CD14-positive monocyte (primary cell): ENCODE results near the gene HSPB9. TPM values are rescaled to one million over a fixed set of nuclear protein-coding genes. Genes with fewer than 3 reads are reported as not detected.
A peak's percentile ranks its signal among the peaks of the same experiment; 100 is the strongest.

Experiments used
- DNase-seq, 3 donors: peaks; one replicate each; pipeline ENCODE4 v3.0.0-alpha.2; 2011 to 2022
- H2AFZ ChIP-seq: 2 replicates; pipeline ENCODE4 v1.6.0; 2012; ENCODE audit warnings: mild to moderate bottlenecking, low read depth, low read length, inconsistent platforms; ENCODE audit not compliant: insufficient read depth, poor library complexity, severe bottlenecking
- H3K27ac ChIP-seq, 2 donors: 1 replicate in 1 of 2; 2 replicates in 1 of 2; pipeline ENCODE4 v1.5.1; 2012 to 2013; ENCODE audit warnings: low read length in 2 of 2, control low read depth in 1 of 2, inconsistent platforms in 1 of 2, low read depth in 1 of 2, mild to moderate bottlenecking in 1 of 2
- H3K27me3 ChIP-seq, 2 donors: one replicate each; pipeline versions ENCODE4 v1.6.0 to v1.6.1; 2011 to 2013; ENCODE audit warnings: low read length in 2 of 2; ENCODE audit not compliant: control insufficient read depth in 2 of 2, insufficient read depth in 2 of 2
- H3K36me3 ChIP-seq, 2 donors: replicated peaks in 1 of 2; 1 replicate in 1 of 2; 2 replicates in 1 of 2; pipeline versions ENCODE4 v1.5.1 to v1.6.1; 2012 to 2013; ENCODE audit warnings: low read length in 2 of 2, control low read depth in 1 of 2, inconsistent platforms in 1 of 2, mild to moderate bottlenecking in 1 of 2; ENCODE audit not compliant: insufficient read depth in 2 of 2, control insufficient read depth in 1 of 2
- H3K4me1 ChIP-seq, 2 donors: 1 replicate in 1 of 2; 2 replicates in 1 of 2; pipeline versions ENCODE4 v1.5.1 to v1.6.1; 2012 to 2013; ENCODE audit warnings: low read length in 2 of 2, control low read depth in 1 of 2, inconsistent platforms in 1 of 2, mild to moderate bottlenecking in 1 of 2, moderate library complexity in 1 of 2; ENCODE audit not compliant: insufficient read depth in 2 of 2, control insufficient read depth in 1 of 2
- H3K4me2 ChIP-seq: replicated peaks from 2 replicates; pipeline ENCODE3; 2012; ENCODE audit warnings: low read length, moderate library complexity, mild to moderate bottlenecking; ENCODE audit not compliant: poor library complexity, severe bottlenecking; ENCODE audit errors: extremely low read depth
- H3K4me3 ChIP-seq, 3 experiments: fragments of 200-600 bp in 1 of 3; sonication (generic) in 1 of 3; replicated peaks in 1 of 3; 1 replicate in 2 of 3; 2 replicates in 1 of 3; pipeline ENCODE4 v1.5.1; 2011 to 2013; ENCODE audit warnings: low read length in 3 of 3, mild to moderate bottlenecking in 3 of 3, control low read depth in 2 of 3, low read depth in 2 of 3, inconsistent platforms in 1 of 3, moderate library complexity in 1 of 3
- H3K79me2 ChIP-seq: 2 replicates; pipeline ENCODE4 v1.6.0; 2012; ENCODE audit warnings: mild to moderate bottlenecking, control low read depth, inconsistent platforms, low read length, moderate library complexity; ENCODE audit not compliant: insufficient read depth
- H3K9ac ChIP-seq: 2 replicates; pipeline ENCODE4 v1.6.0; 2017; ENCODE audit warnings: low read length, mild to moderate bottlenecking; ENCODE audit not compliant: insufficient read depth, poor library complexity, severe bottlenecking
- H3K9me3 ChIP-seq, 2 donors: replicated peaks in 1 of 2; 1 replicate in 1 of 2; 2 replicates in 1 of 2; pipeline versions ENCODE4 v1.5.1 to v1.6.1; 2012 to 2013; ENCODE audit warnings: low read length in 2 of 2, control low read depth in 1 of 2; ENCODE audit not compliant: control insufficient read depth in 1 of 2, insufficient read depth in 1 of 2
- H4K20me1 ChIP-seq: 2 replicates; pipeline ENCODE4 v1.6.0; 2012; ENCODE audit warnings: mild to moderate bottlenecking, low read length, control low read depth, moderate library complexity; ENCODE audit not compliant: insufficient read depth
- H3K27ac Mint-ChIP-seq, 7 donors: one replicate each; pipeline ENCODE4 v1.8.0; 2020; ENCODE audit warnings: mild to moderate bottlenecking in 7 of 7, mixed read lengths in 7 of 7, moderate library complexity in 6 of 7, inconsistent platforms in 2 of 7
- H3K27me3 Mint-ChIP-seq, 3 donors: one replicate each; pipeline ENCODE4 v1.8.0; 2021 to 2022; ENCODE audit warnings: low read depth in 3 of 3, mild to moderate bottlenecking in 3 of 3, mixed read lengths in 3 of 3, moderate library complexity in 3 of 3, inconsistent platforms in 1 of 3
- H3K36me3 Mint-ChIP-seq, 2 donors: one replicate each; pipeline ENCODE4 v1.8.0; 2020; ENCODE audit warnings: mixed read lengths in 2 of 2, inconsistent platforms in 1 of 2, mild to moderate bottlenecking in 1 of 2
- H3K4me1 Mint-ChIP-seq: one replicate; pipeline ENCODE4 v1.8.0; 2020; ENCODE audit warnings: mild to moderate bottlenecking, mixed read lengths
- H3K4me3 Mint-ChIP-seq, 2 donors: one replicate each; pipeline ENCODE4 v1.8.0; 2020; ENCODE audit warnings: mild to moderate bottlenecking in 2 of 2, mixed read lengths in 2 of 2, moderate library complexity in 1 of 2
- H3K9me3 Mint-ChIP-seq, 7 donors: one replicate each; pipeline ENCODE4 v1.8.0; 2020 to 2022; ENCODE audit warnings: mixed read lengths in 7 of 7, mild to moderate bottlenecking in 6 of 7, moderate library complexity in 6 of 7, inconsistent platforms in 2 of 7
- CTCF ChIP-seq: fragments of 200-600 bp; IDR thresholded peaks from one replicate; pipeline ENCODE4 v1.8.0; 2022; ENCODE audit warnings: antibody characterized with exemption, mild to moderate bottlenecking
- WGBS: methylation state at CpG from one replicate; pipeline ENCODE4 v1.1.5; 2013; ENCODE audit warnings: missing lambda C conversion rate; ENCODE audit not compliant: insufficient coverage; 5-methylcytosine and 5-hydroxymethylcytosine counted together
- intact Hi-C, 2 donors: fragments of 100-400 bp; cut with micrococcal nuclease; formaldehyde crosslinking; loops; one replicate each; pipeline versions ENCODE4 v1.15.0 to v1.15.1; 2023
- polyA plus RNA-seq, 3 donors: library from polyadenylated mRNA; depleted of rRNA in 1 of 3; unstranded in 2 of 3; stranded (reverse) in 1 of 3; fragments of 300-500 nt in 2 of 3; fragments of >200 nt in 1 of 3; fragmentation: Illumina TruSeq in 2 of 3; gene quantifications; 1 replicate in 2 of 3; 2 replicates in 1 of 3; pipeline ENCODE4 v1.2.3, GENCODE V29; 2012 to 2021

HSPB9 gene
- polyA plus RNA-seq, 3 donors = 0.04 TPM; not detected in 2

- Mint-ChIP-seq H3K36me3 (peaks cover 38 to 49% of the 10 kb centered on the region in 2 donors), H3K27me3 (peaks cover 0 to 11% (median 0%) of the 10 kb centered on the region in 3 donors), H3K9me3 (no peaks in the 10 kb centered on the region), H3K4me1 (peaks cover 29% of the 10 kb centered on the region), H3K27ac (peak overlapping the region in 1 of 7 donors; percentile 93), H3K4me3 (no peak overlapping the region)
- Histone ChIP-seq H3K27ac (no peak overlapping the region), H3K4me2 (peak overlapping the region; percentile 75), H3K4me3 (no peak overlapping the region), H3K36me3 (peaks cover 6 to 17% of the 10 kb centered on the region in 2 donors), H3K4me1 (peaks cover 29 to 35% of the 10 kb centered on the region in 2 donors), H2AFZ (no peak overlapping the region), H3K9ac (no peak overlapping the region), H3K27me3 (no peaks in the 10 kb centered on the region), H4K20me1 (no peaks in the 10 kb centered on the region), H3K79me2 (peaks cover 5% of the 10 kb centered on the region), H3K9me3 (no peaks in the 10 kb centered on the region)
- no peak for TF ChIP-seq CTCF
- 88% methylated on average over 14 of the region's 18 CpGs for WGBS
- no peak for DNase-seq
- intact Hi-C loops = loop anchor here in 1 of 2 donors (5.0 kb wide), 2 partner anchors 48 to 193 kb away; partner anchors contain the start of gene ACLY
Observed at GRCh38 chr17:42110301-42111264, 12.0 kb upstream of the HSPB9 start.

- intact Hi-C loops = loop anchor here in 1 of 2 donors (5.0 kb wide), 2 partner anchors 49 to 194 kb away; partner anchors contain the start of gene ACLY
- TF ChIP-seq CTCF = no peak
- Histone ChIP-seq H3K36me3 (peaks cover 6 to 13% of the 10 kb centered on the region in 2 donors), H3K9me3 (no peaks in the 10 kb centered on the region), H3K4me2 (peak overlapping the region; percentile 75), H3K27me3 (no peaks in the 10 kb centered on the region), H3K4me1 (peaks cover 29 to 35% of the 10 kb centered on the region in 2 donors), H4K20me1 (no peaks in the 10 kb centered on the region), H2AFZ (no peak overlapping the region), H3K4me3 (peak overlapping the region in 1 of 3 experiments; percentile 81), H3K27ac (no peak overlapping the region), H3K9ac (no peak overlapping the region), H3K79me2 (peaks cover 5% of the 10 kb centered on the region)
- no peak for DNase-seq
- Mint-ChIP-seq H3K27ac (peak overlapping the region in 5 of 7 donors; percentile 6 to 93 (median 73)), H3K9me3 (no peaks in the 10 kb centered on the region), H3K4me1 (peaks cover 35% of the 10 kb centered on the region), H3K4me3 (no peak overlapping the region), H3K27me3 (peaks cover 0 to 7% (median 0%) of the 10 kb centered on the region in 3 donors), H3K36me3 (peaks cover 37 to 44% of the 10 kb centered on the region in 2 donors)
- 93% methylated on average over 10 of the region's 11 CpGs for WGBS
Observed at GRCh38 chr17:42111265-42111636, 11.4 kb upstream of the HSPB9 start.
